NCI-H2227 (cell line): ENCODE results near the gene MORC1.

Source experiments
- DNase-seq: peaks from one replicate; lab custom pipeline; 2025; ENCODE audit not compliant: unreplicated experiment; lab: John Stamatoyannopoulos, UW

MORC1 gene

GRCh38 chr3:109035082-109035481, 82.9 kb downstream of the MORC1 start:
- no peak for DNase-seq

GRCh38 chr3:109033000-109033660, 84.8 kb downstream of the MORC1 start:
- DNase-seq, result no peak

- DNase-seq, result no peak
Observed at GRCh38 chr3:109028753-109029152, 89.2 kb downstream of the MORC1 start.

GRCh38 chr3:109026821-109027220, 91.1 kb downstream of the MORC1 start:
- no peak for DNase-seq

- DNase-seq, result no peak
Observed at GRCh38 chr3:109025896-109026295, 92.0 kb downstream of the MORC1 start.

- DNase-seq, result no peak
Observed at GRCh38 chr3:109023656-109024254, 94.2 kb downstream of the MORC1 start.

- no peak for DNase-seq
Observed at GRCh38 chr3:109023167-109023566, 94.8 kb downstream of the MORC1 start.

- DNase-seq, result no peak
Observed at GRCh38 chr3:109021556-109021955, 96.4 kb downstream of the MORC1 start.

GRCh38 chr3:109018828-109019227, 99.1 kb downstream of the MORC1 start:
- no peak for DNase-seq

GRCh38 chr3:109005443-109005842, 112.5 kb downstream of the MORC1 start:
- no peak for DNase-seq

- no peak for DNase-seq
Observed at GRCh38 chr3:108998436-108998835, 119.5 kb downstream of the MORC1 start.

GRCh38 chr3:108985844-108986243, 132.1 kb downstream of the MORC1 start:
- DNase-seq, result no peak

- DNase-seq, result no peak
Observed at GRCh38 chr3:108983051-108983450, 134.9 kb downstream of the MORC1 start.

GRCh38 chr3:108976058-108976457, 141.9 kb downstream of the MORC1 start:
- DNase-seq, result no peak

- DNase-seq, result no peak
Observed at GRCh38 chr3:108973019-108973418, 144.9 kb downstream of the MORC1 start.

GRCh38 chr3:108972482-108972881, 145.5 kb downstream of the MORC1 start:
- DNase-seq, result no peak

GRCh38 chr3:108970561-108970960, 147.4 kb downstream of the MORC1 start:
- no peak for DNase-seq

- DNase-seq, result no peak
Observed at GRCh38 chr3:108966773-108967172, 151.2 kb downstream of the MORC1 start.

GRCh38 chr3:108959017-108959416, 158.9 kb downstream of the MORC1 start:
- no peak for DNase-seq

GRCh38 chr3:108953700-108954099, 164.2 kb downstream of the MORC1 start, which contains the start of gene GUCA1C:
Gene GUCA1C, minus strand, starts transcription at chr3:108953879. Its CDS starts 117 bp downstream, at chr3:108953762.
- no peak for DNase-seq

- DNase-seq, result no peak
Observed at GRCh38 chr3:108953210-108953609, 164.7 kb downstream of the MORC1 start.

- DNase-seq, result no peak
Observed at GRCh38 chr3:108951820-108952501, 166.0 kb downstream of the MORC1 start.
